MCF 10A (cell line): ENCODE data around the gene PPP6R3. TPM values are rescaled to one million over a fixed set of nuclear protein-coding genes. Genes with fewer than 3 reads are reported as not detected.
A peak's percentile ranks its signal among the peaks of the same experiment; 100 is the strongest.

Experiments
- BruUV-seq: library from RNA; stranded (reverse); fragments of 400-500 nt; replicated peaks from 2 replicates; lab custom pipeline; 2021; lab: Mats Ljungman, UMichigan
- CTCF ChIA-PET: fragments of 300-600 bp; sonication (Branson Sonifier 250); formaldehyde crosslinking; extraction: SDS; loops from one replicate; lab custom pipeline; 2021; ENCODE audit warnings: antibody characterized with exemption, inconsistent platforms; lab: Yijun Ruan, JAX
- POLR2A ChIA-PET: fragments of 300-600, 350-650 bp; sonication (Branson Sonifier 250); formaldehyde crosslinking; extraction: SDS; loops from one replicate; lab custom pipeline; 2020; ENCODE audit warnings: antibody characterized with exemption, inconsistent platforms; lab: Yijun Ruan, JAX
- DNase-seq: peaks from one replicate; pipeline ENCODE4 v3.0.0-alpha.2; 2018; ENCODE audit not compliant: unreplicated experiment
- H3K27ac Mint-ChIP-seq: one replicate; pipeline ENCODE4 v1.8.0; 2022; ENCODE audit warnings: mild to moderate bottlenecking, low read depth, mixed read lengths; ENCODE audit not compliant: unreplicated experiment
- H3K27me3 Mint-ChIP-seq: one replicate; pipeline ENCODE4 v1.8.0; 2022; ENCODE audit warnings: mixed read lengths; ENCODE audit not compliant: insufficient read depth, unreplicated experiment
- H3K36me3 Mint-ChIP-seq: one replicate; pipeline ENCODE4 v1.8.0; 2022; ENCODE audit warnings: mild to moderate bottlenecking, moderate library complexity, mixed read lengths; ENCODE audit not compliant: insufficient read depth, unreplicated experiment
- H3K4me1 Mint-ChIP-seq: one replicate; pipeline ENCODE4 v1.8.0; 2022; ENCODE audit warnings: mixed read lengths; ENCODE audit not compliant: insufficient read depth, unreplicated experiment
- H3K4me3 Mint-ChIP-seq: one replicate; pipeline ENCODE4 v1.8.0; 2022; ENCODE audit warnings: mild to moderate bottlenecking, moderate library complexity, mixed read lengths; ENCODE audit not compliant: unreplicated experiment
- H3K9me3 Mint-ChIP-seq: one replicate; pipeline ENCODE4 v1.8.0; 2022; ENCODE audit warnings: mixed read lengths; ENCODE audit not compliant: unreplicated experiment
- CTCF ChIP-seq: fragments of 200-600 bp; IDR thresholded peaks from one replicate; pipeline ENCODE4 v1.8.0; 2022; ENCODE audit warnings: antibody characterized with exemption, mild to moderate bottlenecking; ENCODE audit not compliant: unreplicated experiment
- intact Hi-C: fragments of 100-400 bp; cut with micrococcal nuclease; formaldehyde crosslinking; loops from 2 replicates; pipeline ENCODE4 v1.14.1; 2022
- total RNA-seq: library from RNA; stranded (reverse); gene quantifications from 2 replicates; pipeline ENCODE4 v1.2.3, GENCODE V29; 2022

PPP6R3 gene
- total RNA-seq, 1 experiment from 2014 or later: 95.7 TPM

GRCh38 chr11:68450711-68451110 is 9.8 kb upstream of the PPP6R3 start:
- Mint-ChIP-seq H3K36me3 (peaks cover 28% of the 10 kb centered on the region), H3K9me3 (no peaks in the 10 kb centered on the region), H3K4me3 (no peak overlapping the region), H3K4me1 (peaks cover 10% of the 10 kb centered on the region), H3K27me3 (no peaks in the 10 kb centered on the region), H3K27ac (no peak overlapping the region)
- BruUV-seq: no TSS peak
- CTCF ChIA-PET: no interaction called here
- intact Hi-C loops: no loop called here
- POLR2A ChIA-PET: no interaction called here
- no peak for TF ChIP-seq CTCF
- DNase-seq: no peak

- H3K4me1 Mint-ChIP-seq: peaks cover 10% of the 10 kb centered on the region
- ChIA-PET CTCF (no interaction called here), POLR2A (no interaction called here)
- H3K4me3 Mint-ChIP-seq: no peak overlapping the region
- peaks cover 8% of the 10 kb centered on the region for H3K36me3 Mint-ChIP-seq
- H3K27me3 Mint-ChIP-seq: no peaks in the 10 kb centered on the region
- intact Hi-C loops: no loop called here
- TF ChIP-seq CTCF: no peak
- no peaks in the 10 kb centered on the region for H3K9me3 Mint-ChIP-seq
- no peak overlapping the region for H3K27ac Mint-ChIP-seq
- DNase-seq: peak; percentile 39
- no TSS peak for BruUV-seq
These were observed 5.8 kb upstream of the PPP6R3 start for GRCh38 chr11:68454767-68455166.

GRCh38 chr11:68455485-68455884 is 5.1 kb upstream of the PPP6R3 start:
- no peak overlapping the region for H3K27ac Mint-ChIP-seq
- ChIA-PET CTCF (interaction anchor here (1.2 kb wide), 1 partner anchor 9 kb away, joined by 4 read pairs; no protein-coding TSS in a partner anchor), POLR2A (interaction anchor here (0.7 kb wide), 1 partner anchor 463 kb away, joined by 3 read pairs; no protein-coding TSS in a partner anchor)
- H3K9me3 Mint-ChIP-seq: no peaks in the 10 kb centered on the region
- H3K4me3 Mint-ChIP-seq: no peak overlapping the region
- peaks cover 10% of the 10 kb centered on the region for H3K4me1 Mint-ChIP-seq
- TF ChIP-seq CTCF: no peak
- H3K36me3 Mint-ChIP-seq: peaks cover 10% of the 10 kb centered on the region
- no TSS peak for BruUV-seq
- no peaks in the 10 kb centered on the region for H3K27me3 Mint-ChIP-seq
- intact Hi-C loops: no loop called here
- no peak for DNase-seq

GRCh38 chr11:68457216-68457897 is 3.2 kb upstream of the PPP6R3 start:
- Mint-ChIP-seq H3K4me3 (no peak overlapping the region), H3K27me3 (no peaks in the 10 kb centered on the region), H3K4me1 (peaks cover 11% of the 10 kb centered on the region), H3K27ac (no peak overlapping the region), H3K9me3 (no peaks in the 10 kb centered on the region), H3K36me3 (peaks cover 10% of the 10 kb centered on the region)
- BruUV-seq: no TSS peak
- TF ChIP-seq CTCF: no peak
- POLR2A ChIA-PET: interaction anchor here (0.8 kb wide), 1 partner anchor 16 kb away, joined by 3 read pairs; no protein-coding TSS in a partner anchor
- no peak for DNase-seq
- CTCF ChIA-PET: interaction anchor here (0.6 kb wide), 4 partner anchors 160 to 1339 kb away, joined by 3 read pairs; no protein-coding TSS in a partner anchor
- intact Hi-C loops: no loop called here
